GM18520 (cell line): Measurements from ENCODE around the gene NRP1.

Source experiments
- ATAC-seq: cut with Tn5 transposase; IDR thresholded peaks from one replicate; pipeline ENCODE4 v1.9.1; 2021; ENCODE audit not compliant: unreplicated experiment

The NRP1 gene

GRCh38 chr10:33192190-33192589, 142.3 kb downstream of the NRP1 start:
- no peak for ATAC-seq

GRCh38 chr10:33190406-33190805, 144.1 kb downstream of the NRP1 start:
- ATAC-seq = no peak

- ATAC-seq = no peak
These were observed 144.7 kb downstream of the NRP1 start for GRCh38 chr10:33189808-33190207.

GRCh38 chr10:33189363-33189762, 145.1 kb downstream of the NRP1 start:
- no peak for ATAC-seq

- no peak for ATAC-seq
These were observed 147.0 kb downstream of the NRP1 start for GRCh38 chr10:33187427-33187999.

- ATAC-seq = no peak
These were observed 148.3 kb downstream of the NRP1 start for GRCh38 chr10:33186150-33186549.

- no peak for ATAC-seq
These were observed 150.8 kb downstream of the NRP1 start for GRCh38 chr10:33183655-33184054.

GRCh38 chr10:33180921-33181320, 153.5 kb downstream of the NRP1 start:
- ATAC-seq = no peak

- ATAC-seq = no peak
These were observed 154.1 kb downstream of the NRP1 start for GRCh38 chr10:33180390-33180789.

GRCh38 chr10:33179067-33179466, 155.4 kb downstream of the NRP1 start:
- ATAC-seq = no peak

- no peak for ATAC-seq
These were observed 156.3 kb downstream of the NRP1 start for GRCh38 chr10:33178026-33178755.

GRCh38 chr10:33176688-33177087, 157.8 kb downstream of the NRP1 start:
- ATAC-seq = no peak

GRCh38 chr10:33174674-33175434, 159.6 kb downstream of the NRP1 start:
- ATAC-seq = no peak

GRCh38 chr10:33165911-33166310, 168.6 kb downstream of the NRP1 start:
- ATAC-seq = no peak

GRCh38 chr10:33164060-33164709, 170.3 kb downstream of the NRP1 start:
- ATAC-seq = no peak

GRCh38 chr10:33162248-33162575, 172.3 kb downstream of the NRP1 start:
- ATAC-seq = no peak

GRCh38 chr10:33161550-33162247, 172.8 kb downstream of the NRP1 start:
- ATAC-seq = no peak

- ATAC-seq = no peak
These were observed 174.3 kb downstream of the NRP1 start for GRCh38 chr10:33160151-33160550.

- no peak for ATAC-seq
These were observed 177.4 kb downstream of the NRP1 start for GRCh38 chr10:33157103-33157502.

GRCh38 chr10:33155720-33156638, 178.5 kb downstream of the NRP1 start:
- no peak for ATAC-seq
